T-helper 2 cell treated with Interferon-gamma antibody and Interleukin-4, amounts not matched to agents 100 ng/mL and 5 ng/mL, for 36 hours (primary cell): ENCODE measurements around the gene ZBTB26. TPM values are rescaled to one million over a fixed set of nuclear protein-coding genes. Genes with fewer than 3 reads are reported as not detected.
"Not testable (repeated sequence)": the region's sequence is repeated elsewhere in the genome, so short reads cannot be mapped to it uniquely, and the experiment has no call there.

Experiments
- intact Hi-C: fragments of 100-400 bp; cut with micrococcal nuclease; formaldehyde crosslinking; loops from one replicate; pipeline ENCODE4 v1.15.1; 2023
- total RNA-seq: library from RNA; stranded (reverse); gene quantifications from 2 replicates; pipeline ENCODE4 v1.2.3, GENCODE V29; 2022

Gene ZBTB26
- total RNA-seq, 1 donor from 2014 or later = 7.2 TPM

DNA sequence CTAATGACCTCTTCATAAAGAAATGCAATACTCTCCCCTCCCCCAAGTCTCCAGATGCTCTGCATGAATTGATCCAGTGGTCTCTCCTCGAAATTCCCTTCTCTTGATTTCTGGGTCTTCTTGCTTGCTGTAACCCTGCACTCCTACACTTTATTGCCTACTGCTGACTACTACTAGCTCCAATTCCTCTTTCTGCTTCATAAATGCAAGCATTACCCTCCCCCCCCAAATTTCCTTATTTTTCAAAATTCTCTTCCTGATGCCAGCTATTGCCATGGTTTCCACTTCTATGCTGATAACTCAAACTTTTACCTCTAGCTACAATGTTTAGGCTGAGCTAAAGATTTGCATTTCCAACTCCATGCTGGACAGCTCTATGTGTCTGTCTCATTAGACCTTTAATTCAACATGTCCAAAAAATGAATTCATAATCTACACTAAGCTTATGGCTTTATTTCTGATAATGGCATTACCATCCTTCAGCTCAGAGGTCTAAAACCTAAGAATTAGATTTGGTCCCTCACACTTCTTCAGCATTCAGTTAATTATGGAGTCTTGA lies 1.4 kb downstream of the ZBTB26 start:
- intact Hi-C loops = loop anchor here (2.0 kb wide), 1 partner anchor 17 kb away; the partner anchor contains the start of gene ZBTB6

GRCh38 chr9:122923947-122924346 lies 7.4 kb downstream of the ZBTB26 start:
- intact Hi-C loops = no loop called here

GRCh38 chr9:122922713-122923112 lies 8.6 kb downstream of the ZBTB26 start:
- intact Hi-C loops = no loop called here

DNA sequence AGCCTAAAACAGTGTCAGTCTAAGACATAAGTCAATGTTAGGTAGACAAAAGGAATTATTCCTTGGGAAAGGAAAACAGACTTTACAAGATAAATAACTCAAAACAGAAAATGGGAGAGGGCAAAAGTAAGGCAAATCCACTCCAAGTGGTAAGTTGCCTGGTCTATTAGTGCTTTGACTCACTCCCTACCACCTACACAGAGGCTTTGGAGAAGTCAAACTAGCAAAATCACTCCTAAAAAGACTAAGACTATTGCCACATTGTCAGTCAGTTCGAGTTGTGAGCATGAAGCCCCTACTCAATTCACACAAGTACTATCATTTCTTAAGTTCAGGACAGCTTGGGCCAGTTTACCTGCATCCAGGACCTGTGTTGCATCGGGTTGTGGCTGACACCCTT lies 13.0 kb downstream of the ZBTB26 start:
- intact Hi-C loops = no loop called here

DNA sequence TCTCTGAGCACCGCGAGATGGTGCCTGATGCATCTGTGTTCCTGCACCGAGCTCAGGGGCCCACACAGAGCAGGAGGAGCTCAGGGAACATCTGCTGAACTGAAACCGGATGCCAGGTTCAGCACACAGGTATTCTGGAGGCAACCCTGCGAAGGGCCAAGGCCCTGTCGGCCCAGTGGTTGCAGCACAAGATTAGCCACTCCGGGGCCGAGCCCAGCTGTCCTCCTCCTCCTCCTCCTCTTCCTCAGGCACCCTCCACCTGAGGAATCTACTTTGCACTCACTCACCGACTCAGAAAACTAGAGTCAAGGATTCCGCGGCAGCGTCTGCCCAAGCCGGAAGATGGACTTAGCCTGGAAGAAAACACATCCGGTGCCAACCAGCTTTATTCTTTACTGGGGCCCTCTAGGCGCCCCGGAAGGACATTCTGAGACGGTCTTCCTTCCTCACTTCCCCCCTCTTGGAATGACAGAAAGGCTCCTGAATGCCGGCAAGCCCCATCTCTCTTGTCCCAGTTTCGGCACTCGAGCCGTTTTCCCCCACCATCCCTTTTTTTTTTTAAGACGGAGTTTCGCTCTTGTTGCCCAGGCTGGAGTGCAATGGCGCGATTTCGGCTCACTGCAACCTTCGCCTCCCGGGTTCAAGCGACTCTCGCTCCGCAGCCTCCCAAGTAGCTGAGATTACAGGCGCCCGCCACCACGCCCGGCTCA lies 18.2 kb downstream of the ZBTB26 start, which contains the start of gene ZBTB6:
TSS of gene ZBTB6 (minus strand) at position 360 of the 710 bp plus-strand sequence. CDS start 1,251 bp downstream, outside the sequence.
- intact Hi-C loops = loop anchor here (1.0 to 2.0 kb wide), 3 partner anchors 8 to 28 kb away; partner anchors contain the start of genes RABGAP1, RC3H2 and ZBTB26

DNA sequence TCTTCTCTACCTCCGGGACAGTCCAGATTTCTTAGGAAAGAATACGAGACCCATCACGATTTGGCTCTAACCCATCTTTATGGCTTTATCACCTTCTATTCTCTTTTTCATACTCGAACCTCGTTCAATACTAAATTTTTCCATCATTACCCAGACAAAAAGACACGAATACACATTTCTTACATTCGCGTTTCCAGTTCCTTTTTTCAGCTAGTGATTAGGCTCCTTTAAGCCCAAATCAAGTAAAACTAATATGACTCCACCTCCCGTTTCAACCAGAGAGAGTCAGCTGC lies 18.7 kb downstream of the ZBTB26 start:
- intact Hi-C loops = loop anchor here (2.0 kb wide), 1 partner anchor 18 kb away; the partner anchor contains the start of gene ZBTB26

DNA sequence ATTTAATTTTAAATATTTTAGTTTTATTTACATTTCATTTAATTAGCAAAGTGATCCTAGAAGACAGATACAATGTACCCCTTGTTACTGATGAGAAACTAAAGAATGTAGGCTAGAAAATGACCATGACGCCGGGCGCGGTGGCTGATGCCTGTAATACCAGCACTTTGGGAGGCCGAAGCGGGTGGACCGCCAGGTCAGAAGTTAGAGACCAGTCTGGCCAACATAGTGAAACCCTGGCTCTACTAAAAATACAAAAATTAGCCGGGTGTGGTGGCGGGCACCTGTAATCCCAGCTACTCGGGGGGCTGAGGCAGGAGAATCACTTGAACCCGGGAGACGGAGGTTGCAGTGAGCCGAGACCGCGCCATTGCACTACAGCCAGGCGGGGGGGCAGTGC lies 25.2 kb downstream of the ZBTB26 start:
- intact Hi-C loops = loop anchor here (10.0 kb wide), 5 partner anchors 419 to 1959 kb away; partner anchors contain the start of genes ARPC5L, CRB2, MRRF and PSMB7

GRCh38 chr9:122904823-122905710 lies 26.2 kb downstream of the ZBTB26 start, which contains the start of gene RC3H2:
TSS of gene RC3H2 (minus strand) at chr9:122905359. CDS start at chr9:122897509, 7,850 bp downstream.
- intact Hi-C loops = loop anchor here (1.0 to 10.0 kb wide), 11 partner anchors 8 to 1960 kb away; partner anchors contain the start of genes ARPC5L, CRB2, MRRF and PDCL

- intact Hi-C loops = loop anchor here (2.0 to 10.0 kb wide), 7 partner anchors 57 to 1960 kb away; partner anchors contain the start of genes ARPC5L, CRB2, MRRF and PSMB7
These were observed 26.9 kb downstream of the ZBTB26 start for GRCh38 chr9:122904466-122904822.

DNA sequence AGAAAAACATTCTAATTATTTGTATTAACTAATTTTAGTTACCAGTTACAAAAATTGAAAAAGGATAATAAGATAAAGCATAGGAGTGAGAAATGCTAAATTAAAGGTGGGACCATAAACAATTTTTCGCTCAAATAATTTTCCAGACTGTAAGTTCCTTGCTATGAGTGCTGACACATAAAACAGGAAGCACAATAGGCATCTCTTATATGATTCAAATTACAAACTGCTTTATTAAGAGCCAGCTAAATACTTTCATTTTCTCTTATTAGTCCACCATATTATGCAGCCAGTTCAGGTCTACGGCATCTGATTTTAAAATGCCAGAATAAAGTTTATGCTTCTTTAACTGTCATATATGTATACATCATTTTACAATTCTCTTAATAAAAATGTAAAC lies 30.5 kb downstream of the ZBTB26 start:
- intact Hi-C loops = loop anchor here (5.0 to 10.0 kb wide), 6 partner anchors 53 to 1964 kb away; partner anchors contain the start of genes ARPC5L, CRB2, MRRF and PSMB7

- intact Hi-C loops = no loop called here
These were observed 33.3 kb downstream of the ZBTB26 start for GRCh38 chr9:122897969-122898368.

DNA sequence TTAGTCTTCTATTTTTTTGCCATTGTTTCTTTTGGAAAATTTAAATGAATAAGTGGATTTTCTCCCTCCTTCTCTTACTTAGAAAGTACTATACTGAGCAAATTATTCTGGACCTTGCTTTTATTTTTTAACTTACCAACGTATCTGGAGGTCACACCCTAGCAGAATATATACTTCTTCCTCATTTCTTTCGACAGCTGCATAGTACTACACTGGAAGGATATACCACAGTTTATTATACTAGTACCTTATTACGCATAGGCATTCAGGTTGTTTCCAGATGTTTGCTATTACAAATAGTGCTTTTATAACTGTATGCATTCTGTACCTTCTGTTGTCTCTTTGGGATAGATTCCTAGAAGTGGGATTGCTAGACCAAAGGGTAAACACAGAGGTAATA lies 42.8 kb downstream of the ZBTB26 start:
- intact Hi-C loops = loop anchor here (5.0 kb wide), 1 partner anchor 41 kb away; no protein-coding TSS in a partner anchor

DNA sequence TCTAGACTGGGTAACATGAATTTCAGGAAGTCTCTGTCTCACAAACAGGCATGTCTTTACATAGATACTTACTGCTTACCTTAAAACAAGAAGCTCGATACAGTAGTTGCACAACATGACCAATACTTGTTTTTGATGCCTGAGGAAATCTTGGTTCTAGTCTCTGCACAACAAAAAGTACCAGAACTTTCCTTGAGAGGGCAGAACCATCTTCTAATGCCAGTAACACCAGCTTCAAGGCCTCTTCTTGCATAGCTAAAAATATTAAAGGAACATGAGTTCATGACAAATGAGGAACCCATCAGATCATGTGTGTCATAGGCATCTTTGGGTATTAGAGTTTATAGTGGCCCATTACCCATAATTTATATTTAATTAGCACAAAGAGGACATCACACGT lies 48.2 kb downstream of the ZBTB26 start:
- intact Hi-C loops = no loop called here

DNA sequence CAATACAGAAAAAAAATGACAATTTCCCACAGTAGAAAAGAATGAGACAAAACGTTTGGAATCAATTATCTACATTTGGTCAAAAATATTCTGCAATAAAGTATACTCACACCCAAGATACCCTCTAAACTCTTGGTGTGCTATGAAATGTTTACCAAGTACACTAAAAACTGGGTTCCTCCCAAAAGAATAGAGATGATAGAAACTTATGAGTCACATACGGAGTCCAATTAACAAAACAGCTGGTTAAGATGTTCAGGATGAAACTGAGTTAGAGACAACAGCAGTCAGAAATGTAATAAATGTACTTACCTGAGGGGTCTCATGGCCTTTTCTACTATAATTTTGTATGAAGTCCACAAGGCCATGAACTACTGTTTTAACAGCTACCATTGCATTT lies 51.9 kb downstream of the ZBTB26 start:
- intact Hi-C loops = no loop called here

GRCh38 chr9:122875523-122875922 lies 55.8 kb downstream of the ZBTB26 start:
- intact Hi-C loops = no loop called here

GRCh38 chr9:122867276-122867675 lies 64.0 kb downstream of the ZBTB26 start:
- intact Hi-C loops = not testable (repeated sequence)

DNA sequence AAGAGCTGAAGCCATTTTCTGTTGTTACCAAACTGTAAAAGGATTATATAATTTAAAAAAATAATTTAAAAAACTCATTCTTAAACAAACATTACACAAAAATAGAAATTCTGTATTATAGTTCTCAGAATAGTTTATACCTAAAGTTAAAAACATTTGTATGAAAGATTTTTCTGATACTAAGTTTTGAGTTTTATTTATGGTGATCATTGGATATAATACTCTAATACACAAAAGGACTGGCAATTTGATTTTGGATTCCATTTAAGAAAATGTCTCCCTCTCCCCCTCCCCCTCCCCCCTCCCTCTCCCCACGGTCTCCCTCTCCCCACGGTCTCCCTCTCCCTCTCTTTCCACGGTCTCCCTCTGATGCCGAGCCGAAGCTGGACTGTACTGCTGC lies 65.2 kb downstream of the ZBTB26 start:
- intact Hi-C loops = no loop called here
